ENCODE measurements around the gene EIPR1.

Gene EIPR1

GRCh38 chr2:3172265-3172935 lies 205.2 kb downstream of the EIPR1 start:
- TF ChIP-seq SNAI2 (CRISPR knock-in tag; IDR thresholded peaks at IDR 0.05) = no peak
- no peak for TF ChIP-seq ZFP30 (CRISPR knock-in tag; IDR thresholded peaks at IDR 0.05)
- no peak for TF ChIP-seq TOX (CRISPR knock-in tag; IDR thresholded peaks at IDR 0.05; ENCODE audit: borderline replicate concordance)
- no peak for TF ChIP-seq ZNF70 (CRISPR knock-in tag; IDR thresholded peaks at IDR 0.05)
- TF ChIP-seq ZNF565 (CRISPR knock-in tag; conservative IDR thresholded peaks at IDR 0.05; ENCODE audit: low read depth) = no peak
- TF ChIP-seq BACH2 (CRISPR knock-in tag; IDR thresholded peaks at IDR 0.05; ENCODE audit: borderline replicate concordance) = no peak
- no peak for TF ChIP-seq PPARA (CRISPR knock-in tag; IDR thresholded peaks at IDR 0.05; ENCODE audit: borderline replicate concordance)
- TF ChIP-seq GLIS3 (CRISPR knock-in tag; IDR thresholded peaks at IDR 0.05) = no peak
- TF ChIP-seq CREB5 (CRISPR knock-in tag; IDR thresholded peaks at IDR 0.05; ENCODE audit: low read depth) = no peak
- TF ChIP-seq ZC3H10 (CRISPR knock-in tag; IDR thresholded peaks at IDR 0.05) = no peak
- TF ChIP-seq ISL1 (CRISPR knock-in tag; IDR thresholded peaks at IDR 0.05) = no peak
- no peak for TF ChIP-seq RARB (CRISPR knock-in tag; IDR thresholded peaks at IDR 0.05)
- no peak for TF ChIP-seq ZNF8 (CRISPR knock-in tag; IDR thresholded peaks at IDR 0.05)
- no peak for TF ChIP-seq POU6F1 (CRISPR knock-in tag; IDR thresholded peaks at IDR 0.05; ENCODE audit: borderline replicate concordance, low read depth)
- no peak for TF ChIP-seq TSHZ2 (CRISPR knock-in tag; IDR thresholded peaks at IDR 0.05)
- no peak for ATAC-seq

GRCh38 chr2:3171564-3172264 lies 205.9 kb downstream of the EIPR1 start:
- ATAC-seq = no peak
- TF ChIP-seq GLIS3 (CRISPR knock-in tag; IDR thresholded peaks at IDR 0.05) (no peak), BACH2 (CRISPR knock-in tag; IDR thresholded peaks at IDR 0.05; ENCODE audit: borderline replicate concordance) (no peak), ESRRG (CRISPR knock-in tag; IDR thresholded peaks at IDR 0.05) (no peak), PATZ1 (CRISPR knock-in tag; IDR thresholded peaks at IDR 0.05; ENCODE audit: borderline replicate concordance) (no peak), SNAI2 (CRISPR knock-in tag; IDR thresholded peaks at IDR 0.05) (no peak), TSHZ2 (CRISPR knock-in tag; IDR thresholded peaks at IDR 0.05) (no peak), CSDC2 (CRISPR knock-in tag; IDR thresholded peaks at IDR 0.05) (no peak), ZNF565 (CRISPR knock-in tag; conservative IDR thresholded peaks at IDR 0.05; ENCODE audit: low read depth) (no peak), OSR1 (CRISPR knock-in tag; IDR thresholded peaks at IDR 0.05) (no peak), TCF4 (CRISPR knock-in tag; IDR thresholded peaks at IDR 0.05; ENCODE audit: borderline replicate concordance) (no peak), PPARA (CRISPR knock-in tag; IDR thresholded peaks at IDR 0.05; ENCODE audit: borderline replicate concordance) (no peak), ISL1 (CRISPR knock-in tag; IDR thresholded peaks at IDR 0.05) (no peak), ZNF70 (CRISPR knock-in tag; IDR thresholded peaks at IDR 0.05) (no peak)
